GM12878 (cell line): Measurements from ENCODE around the gene ICAM4. TPM values are rescaled to one million over a fixed set of nuclear protein-coding genes. Genes with fewer than 3 reads are reported as not detected.
A peak's percentile ranks its signal among the peaks of the same experiment; 100 is the strongest.

ENCODE experiments used
- ATAC-seq: fragments of 200-7000 bp; cut with Tn5 transposase; 3 replicates; pipeline ENCODE4 v1.9.1; 2020; ENCODE audit warnings: mild to moderate bottlenecking, moderate library complexity
- BruUV-seq: library from RNA; stranded (reverse); fragments of 400-500 nt; replicated peaks from 2 replicates; lab custom pipeline; 2021; lab: Mats Ljungman, UMichigan
- CTCF ChIA-PET: fragments of 300-600 bp; sonication (Branson Sonifier 250); formaldehyde crosslinking; extraction: SDS; loops from one replicate; lab custom pipeline; 2021; ENCODE audit warnings: inconsistent platforms; lab: Yijun Ruan, JAX
- POLR2A ChIA-PET: fragments of 350-600 bp; formaldehyde crosslinking; extraction: SDS; loops from one replicate; lab custom pipeline; 2021; ENCODE audit warnings: inconsistent platforms; lab: Charles Lee
- RAD21 ChIA-PET: fragments of 300-600 bp; sonication (Branson Sonifier 250); formaldehyde crosslinking; loops from one replicate; lab custom pipeline; 2023; ENCODE audit warnings: antibody characterized with exemption; ENCODE audit not compliant: unreplicated experiment; lab: Charles Lee
- SMC1A ChIA-PET: fragments of 300-600 bp; sonication (Branson Sonifier 250); formaldehyde crosslinking; loops from one replicate; lab custom pipeline; 2023; ENCODE audit not compliant: unreplicated experiment, uncharacterized antibody; lab: Charles Lee
- DNase-seq: peaks from one replicate; pipeline ENCODE4 v3.0.0-alpha.2; 2011; ENCODE audit warnings: low read depth, low spot score
- FAIRE-seq: peaks from 3 replicates; lab custom pipeline; 2011; peaks lifted over from hg19 to GRCh38; lab: Jason Lieb, UNC
- H2AFZ ChIP-seq: 2 replicates; pipeline ENCODE4 v1.6.0; 2011; ENCODE audit warnings: low read depth, low read length, control low read depth; ENCODE audit not compliant: control insufficient read depth
- H3K27ac ChIP-seq: 2 replicates; pipeline ENCODE4 v1.5.1; 2011; ENCODE audit warnings: control low read depth; ENCODE audit not compliant: control insufficient read depth, insufficient read depth
- H3K27me3 ChIP-seq, 2 experiments: replicated peaks in 1 of 2; 2 replicates each; pipeline versions ENCODE4 v1.6.0 to v1.6.1; 2011; ENCODE audit warnings: low read length in 1 of 2; ENCODE audit not compliant: control insufficient read depth in 2 of 2, insufficient read depth in 2 of 2
- H3K36me3 ChIP-seq, 2 experiments: 2 replicates each; pipeline ENCODE4 v1.5.1; 2011; ENCODE audit warnings: low read length in 1 of 2; ENCODE audit not compliant: control insufficient read depth in 2 of 2, insufficient read depth in 2 of 2
- H3K4me1 ChIP-seq: 2 replicates; pipeline ENCODE4 v1.6.1; 2011; ENCODE audit warnings: mild to moderate bottlenecking, low read length, moderate library complexity, mixed read lengths; ENCODE audit not compliant: control insufficient read depth, insufficient read depth
- H3K4me2 ChIP-seq: 2 replicates; pipeline ENCODE4 v1.6.0; 2011; ENCODE audit warnings: control low read depth; ENCODE audit not compliant: control insufficient read depth, insufficient read depth
- H3K4me3 ChIP-seq: fragments of 200-600 bp; sonication (generic); 2 replicates; pipeline ENCODE4 v1.5.1; 2016
- H3K79me2 ChIP-seq: 2 replicates; pipeline ENCODE4 v1.6.0; 2011; ENCODE audit warnings: low read length; ENCODE audit not compliant: control insufficient read depth, insufficient read depth
- H3K9ac ChIP-seq: 2 replicates; pipeline ENCODE4 v1.8.0; 2011; ENCODE audit warnings: low read length, control low read depth, mixed read lengths; ENCODE audit not compliant: control insufficient read depth, insufficient read depth
- H3K9me3 ChIP-seq: replicated peaks from 3 replicates; pipeline ENCODE4 v1.5.1; 2011; ENCODE audit warnings: mild to moderate bottlenecking, low read length; ENCODE audit not compliant: control insufficient read depth, insufficient read depth
- H4K20me1 ChIP-seq: 2 replicates; pipeline ENCODE4 v1.6.0; 2011; ENCODE audit not compliant: control insufficient read depth, insufficient read depth
- BACH1 ChIP-seq: fragments of 450-650 bp; IDR thresholded peaks from 2 replicates; pipeline ENCODE4 v1.6.1; 2017; ENCODE audit warnings: mild to moderate bottlenecking, borderline replicate concordance
- CEBPB ChIP-seq, 2 experiments: fragments of 150-350 bp in 1 of 2; IDR thresholded peaks; 2 replicates each; pipeline ENCODE4 v1.6.1; 2012 to 2014; ENCODE audit warnings: low read depth in 2 of 2, low read length in 2 of 2, borderline replicate concordance in 1 of 2, inconsistent platforms in 1 of 2
- DPF2 ChIP-seq: fragments of 450-650 bp; IDR thresholded peaks from 2 replicates; pipeline ENCODE4 v1.6.1; 2017; ENCODE audit warnings: mild to moderate bottlenecking
- EGR1 ChIP-seq, 2 experiments: IDR thresholded peaks; 1 replicate in 1 of 2; 2 replicates in 1 of 2; pipeline ENCODE4 v1.6.1; 2011 to 2012; ENCODE audit warnings: low read depth in 2 of 2, low read length in 2 of 2, borderline replicate concordance in 1 of 2, mild to moderate bottlenecking in 1 of 2, moderate library complexity in 1 of 2
- GATAD2B ChIP-seq: fragments of 450-650 bp; conservative IDR thresholded peaks from 2 replicates; pipeline ENCODE4 v1.6.1; 2017; ENCODE audit warnings: low read depth, mild to moderate bottlenecking, moderate library complexity
- IKZF1 ChIP-seq: fragments of 450-650 bp; conservative IDR thresholded peaks from 2 replicates; pipeline ENCODE4 v1.6.1; 2017; ENCODE audit warnings: antibody characterized with exemption, mild to moderate bottlenecking
- MXI1 ChIP-seq: fragments of 150-350 bp; IDR thresholded peaks from 2 replicates; pipeline ENCODE4 v1.6.1; 2011; ENCODE audit warnings: low read depth, mild to moderate bottlenecking, inconsistent platforms, low read length, improper control_type of control experiment
- MYC ChIP-seq: IDR thresholded peaks from 2 replicates; pipeline ENCODE4 v1.6.1; 2011; ENCODE audit warnings: mild to moderate bottlenecking, low read length, moderate library complexity, inconsistent platforms; ENCODE audit not compliant: insufficient read depth, insufficient replicate concordance, insufficient read length, severe bottlenecking
- NKRF ChIP-seq: fragments of 450-650 bp; conservative IDR thresholded peaks from 2 replicates; pipeline ENCODE4 v1.6.1; 2017; ENCODE audit warnings: mild to moderate bottlenecking, moderate library complexity
- POLR2A ChIP-seq: IDR thresholded peaks from 2 replicates; pipeline ENCODE4 v1.6.1; 2011; ENCODE audit warnings: low read depth, mild to moderate bottlenecking, low read length
- RB1 ChIP-seq: fragments of 450-650 bp; formaldehyde crosslinking; IDR thresholded peaks from 2 replicates; pipeline ENCODE4 v1.6.1; 2017; ENCODE audit warnings: mild to moderate bottlenecking, borderline replicate concordance
- SREBF2 ChIP-seq: IDR thresholded peaks from 2 replicates; pipeline ENCODE4 v1.6.1; 2012; ENCODE audit warnings: mild to moderate bottlenecking, low read length
- TCF12 ChIP-seq: IDR thresholded peaks from 2 replicates; pipeline ENCODE4 v1.6.1; 2011; ENCODE audit warnings: low read depth, mild to moderate bottlenecking, low read length
- ZBTB33 ChIP-seq: fragments of 450-650 bp; IDR thresholded peaks from 2 replicates; pipeline ENCODE4 v1.6.1; 2017; ENCODE audit warnings: mild to moderate bottlenecking
- WGBS: methylation state at CpG from one replicate; pipeline ENCODE4 v1.1.6; 2016; ENCODE audit warnings: low lambda C conversion rate; ENCODE audit not compliant: insufficient replicate concordance, insufficient coverage; ENCODE audit errors: missing lambda C conversion rate; 5-methylcytosine and 5-hydroxymethylcytosine counted together
- in situ Hi-C: fragments of 300-500 bp; cut with MboI; formaldehyde crosslinking; loops from 9 replicates; pipeline ENCODE4 v1.14.3; 2018; ENCODE audit warnings: mixed read lengths
- intact Hi-C: fragments of 100-400 bp; cut with micrococcal nuclease; formaldehyde crosslinking; loops from one replicate; pipeline ENCODE4 v1.14.2; 2022; ENCODE audit not compliant: unreplicated experiment
- polyA plus RNA-seq, 11 experiments: library from polyadenylated mRNA; depleted of rRNA in 4 of 11; unstranded in 6 of 11; stranded (reverse) in 5 of 11; fragments of >200 nt; fragmentation: Nextera tagmentation in 4 of 11; fragmentation: Illumina TruSeq in 1 of 11; extraction: Ambion mirVana in 4 of 11; extraction: Trizol in 1 of 11; gene quantifications; 1 replicate in 1 of 11; 2 replicates in 10 of 11; pipeline versions ENCODE4 v1.2.1 to v1.2.3, GENCODE V29; 2011 to 2016; ENCODE audit warnings: inconsistent platforms in 2 of 11, missing spikeins in 2 of 11, low read depth in 1 of 11
- total RNA-seq, 4 experiments: library from RNA; depleted of rRNA in 3 of 4; stranded (reverse); fragments of >200 nt in 3 of 4; fragmentation: Illumina TruSeq in 1 of 4; extraction: Trizol in 1 of 4; gene quantifications; 2 replicates each; pipeline versions ENCODE4 v1.2.1 to v1.2.3, GENCODE V29; 2013 to 2021

ICAM4 gene
- total and polyA plus RNA-seq, 10 of the 15 experiments (the other 5 are each of a cell fraction or from before 2014, with no cell fraction given), result 0.31 to 5.1 (median 1.7) TPM

GRCh38 chr19:10290357-10290875 lies 3.7 kb downstream of the ICAM4 start (continued):
- TF ChIP-seq ZBTB33 (no peak), CEBPB (IDR thresholded peaks at IDR 0.05; ENCODE audit: borderline replicate concordance in 1 of 2, low read depth in 2 of 2, low read length in 2 of 2) (no peak), EGR1 (IDR thresholded peaks at IDR 0.05; ENCODE audit: borderline replicate concordance in 1 of 2, low read depth in 2 of 2, low read length in 2 of 2) (no peak), SREBF2 (no peak)

GRCh38 chr19:10290876-10291553 lies 4.3 kb downstream of the ICAM4 start:
- no peak for TF ChIP-seq MYC
- no peak for TF ChIP-seq IKZF1
- TF ChIP-seq NKRF, result 0 out of 2 replicates have a peak, but pooled peaks have one; percentile 26
- 0 out of 2 replicates have a peak, but pooled peaks have one; percentile 46 for TF ChIP-seq RB1
- TF ChIP-seq TCF12, result no peak
- TF ChIP-seq DPF2, result 0 out of 2 replicates have a peak, but pooled peaks have one; percentile 26
- TF ChIP-seq BACH1, result peak; percentile 72; the same call in 1 of the 2 replicates
- TF ChIP-seq GATAD2B, result peak; percentile 68; the same call in 1 of the 2 replicates
- TF ChIP-seq POLR2A, result peak; percentile 49; the same call in 1 of the 2 replicates
- 0 out of 2 replicates have a peak, but pooled peaks have one; percentile 13 for TF ChIP-seq MXI1
- peak overlapping the region; percentile 77 for H3K4me3 ChIP-seq
- BruUV-seq, result no TSS peak
- H2AFZ ChIP-seq, result peak overlapping the region; percentile 61
- FAIRE-seq, result no peak
- H3K4me1 ChIP-seq, result peaks cover 60% of the 10 kb centered on the region
- H3K27ac ChIP-seq, result no peak overlapping the region
- H3K36me3 ChIP-seq, result peaks cover 1 to 2% of the 10 kb centered on the region in 2 experiments; a peak in 2 of 4 replicates
- ChIA-PET POLR2A (interaction anchor here (0.6 to 2.2 kb wide), 9 partner anchors 11 to 263 kb away, joined by 3 to 11 read pairs (median 4); partner anchors contain the start of genes ICAM1, RAVER1 and TYK2), CTCF (interaction anchor here (1.0 to 1.8 kb wide), 5 partner anchors 20 to 98 kb away, joined by 3 to 7 read pairs (median 4); partner anchors contain the start of genes ICAM1 and RAVER1), RAD21 (interaction anchor here (0.6 to 1.6 kb wide), 5 partner anchors 11 to 90 kb away, joined by 3 to 22 read pairs (median 5); partner anchors contain the start of genes ICAM1, RAVER1 and TYK2), SMC1A (interaction anchor here (0.8 to 1.8 kb wide), 6 partner anchors 14 to 145 kb away, joined by 3 to 14 read pairs (median 4); partner anchors contain the start of genes ICAM1 and TYK2)
- DNase-seq, result no peak
- no peaks in the 10 kb centered on the region for H3K79me2 ChIP-seq
- peak overlapping the region; percentile 98 for H3K4me2 ChIP-seq
- in situ Hi-C loops (no loop called here), intact Hi-C loops (no loop called here)
- peak overlapping the region; percentile 7; the same call in 1 of the 2 replicates for H3K9ac ChIP-seq
- H3K27me3 ChIP-seq, result peaks cover 3 to 16% of the 10 kb centered on the region in 2 experiments
- ATAC-seq, result peak; percentile 8; the same call in 2 of the 3 replicates
- H4K20me1 ChIP-seq, result peaks cover 1% of the 10 kb centered on the region; the same call in 1 of the 2 replicates
- no peaks in the 10 kb centered on the region; the same call in 2 of the 3 replicates for H3K9me3 ChIP-seq
- WGBS, result 2% methylated on average over 44 of the region's 57 CpGs
